ENCODE data around the gene LMAN2. TPM values are rescaled to one million over a fixed set of nuclear protein-coding genes. Genes with fewer than 3 reads are reported as not detected.

LMAN2 gene
- total RNA-seq, 4 donors from 2014 or later, result 236 to 322 (median 293) TPM

- Histone ChIP-seq H3K27ac (no peak overlapping the region), H3K4me1 (peaks cover 0 to 11% (median 11%) of the 10 kb centered on the region in 4 donors), H3K36me3 (no peaks in the 10 kb centered on the region), H3K27me3 (peaks cover 27% of the 10 kb centered on the region), H3K9me3 (no peaks in the 10 kb centered on the region), H3K4me3 (no peak overlapping the region)
- DNase-seq, result no peak
- in situ Hi-C loops (cut with MboI; ENCODE audit: low pct_ligation_motif_present in 1 of 4, low pct_unique_long_range_greater_than_20kb in 1 of 4, low sequenced_read_pairs in 3 of 4), result loop anchor here in 3 of 4 donors (10.0 to 25.0 kb wide), 3 partner anchors 48 to 115 kb away; partner anchors contain the start of genes DOK3 (in 2 of the 3), DDX41 (in 1 of the 3) and PRR7 (in 1 of the 3)
- TF ChIP-seq CTCF (IDR thresholded peaks at IDR 0.05), result no peak
- TF ChIP-seq EP300 (IDR thresholded peaks at IDR 0.05; ENCODE audit: low read depth), result no peak
- no peak for TF ChIP-seq POLR2A (IDR thresholded peaks at IDR 0.05)
- TF ChIP-seq POLR2AphosphoS5 (IDR thresholded peaks at IDR 0.05), result no peak
- WGBS, 2 donors (ENCODE audit: low coverage in 1 of 2), result 93% methylated on average over 10 of the region's 10 CpGs; no CpG with 5 or more reads in 1 of the 2 donors
- intact Hi-C loops (cut with DNase I; ENCODE audit: low total_unique reads), result no loop called here
Observed at GRCh38 chr5:177396807-177397206, 45.3 kb upstream of the LMAN2 start.

- DNase-seq, result no peak
- Histone ChIP-seq H3K27ac (no peak overlapping the region), H3K4me1 (peaks cover 0 to 11% (median 11%) of the 10 kb centered on the region in 4 donors), H3K4me3 (no peak overlapping the region), H3K36me3 (no peaks in the 10 kb centered on the region), H3K9me3 (no peaks in the 10 kb centered on the region), H3K27me3 (peaks cover 19% of the 10 kb centered on the region)
- no peak for TF ChIP-seq POLR2A (IDR thresholded peaks at IDR 0.05)
- no peak for TF ChIP-seq EP300 (IDR thresholded peaks at IDR 0.05; ENCODE audit: low read depth)
- TF ChIP-seq CTCF (IDR thresholded peaks at IDR 0.05), result no peak
- TF ChIP-seq POLR2AphosphoS5 (IDR thresholded peaks at IDR 0.05), result no peak
- in situ Hi-C loops (cut with MboI; ENCODE audit: low pct_ligation_motif_present in 1 of 4, low pct_unique_long_range_greater_than_20kb in 1 of 4, low sequenced_read_pairs in 3 of 4) (loop anchor here in 3 of 4 donors (10.0 to 25.0 kb wide), 3 partner anchors 49 to 116 kb away; partner anchors contain the start of genes DOK3 (in 2 of the 3), DDX41 (in 1 of the 3) and PRR7 (in 1 of the 3)), intact Hi-C loops (cut with DNase I; ENCODE audit: low total_unique reads) (no loop called here)
- WGBS, 2 donors (ENCODE audit: low coverage in 1 of 2), result 81% methylated on average over 7 of the region's 8 CpGs; no CpG with 5 or more reads in 1 of the 2 donors
Observed at GRCh38 chr5:177396078-177396477, 44.6 kb upstream of the LMAN2 start.

GRCh38 chr5:177393990-177394389 is 42.5 kb upstream of the LMAN2 start:
- 79% methylated on average over 5 of the region's 5 CpGs; no CpG with 5 or more reads in 1 of the 2 donors for WGBS, 2 donors (ENCODE audit: low coverage in 1 of 2)
- Histone ChIP-seq H3K9me3 (no peaks in the 10 kb centered on the region), H3K27me3 (no peaks in the 10 kb centered on the region), H3K4me3 (no peak overlapping the region), H3K36me3 (no peaks in the 10 kb centered on the region), H3K27ac (no peak overlapping the region), H3K4me1 (peaks cover 0 to 14% (median 6%) of the 10 kb centered on the region in 4 donors)
- no peak for TF ChIP-seq POLR2A (IDR thresholded peaks at IDR 0.05)
- no peak for TF ChIP-seq CTCF (IDR thresholded peaks at IDR 0.05)
- no peak for TF ChIP-seq EP300 (IDR thresholded peaks at IDR 0.05; ENCODE audit: low read depth)
- TF ChIP-seq POLR2AphosphoS5 (IDR thresholded peaks at IDR 0.05), result no peak
- in situ Hi-C loops (cut with MboI; ENCODE audit: low pct_ligation_motif_present in 1 of 4, low pct_unique_long_range_greater_than_20kb in 1 of 4, low sequenced_read_pairs in 3 of 4) (loop anchor here in 3 of 4 donors (5.0 to 25.0 kb wide), 5 partner anchors 51 to 118 kb away; partner anchors contain the start of genes DOK3 (in 2 of the 3), PRR7 (in 2 of the 3) and DDX41 (in 1 of the 3)), intact Hi-C loops (cut with DNase I; ENCODE audit: low total_unique reads) (loop anchor here (2.0 kb wide), 1 partner anchor 107 kb away; no protein-coding TSS in a partner anchor)
- DNase-seq, result no peak

- peaks cover 0 to 14% (median 6%) of the 10 kb centered on the region in 4 donors for H3K4me1 ChIP-seq
- no peak overlapping the region for H3K4me3 ChIP-seq
- H3K9me3 ChIP-seq, result no peaks in the 10 kb centered on the region
- no peak for DNase-seq
- H3K36me3 ChIP-seq, result no peaks in the 10 kb centered on the region
- no peaks in the 10 kb centered on the region for H3K27me3 ChIP-seq
- in situ Hi-C loops (cut with MboI; ENCODE audit: low pct_ligation_motif_present in 1 of 4, low pct_unique_long_range_greater_than_20kb in 1 of 4, low sequenced_read_pairs in 3 of 4), result loop anchor here in 3 of 4 donors (5.0 to 25.0 kb wide), 5 partner anchors 52 to 119 kb away; partner anchors contain the start of genes DOK3 (in 2 of the 3), PRR7 (in 2 of the 3) and DDX41 (in 1 of the 3)
- TF ChIP-seq POLR2A (IDR thresholded peaks at IDR 0.05) (no peak), EP300 (IDR thresholded peaks at IDR 0.05; ENCODE audit: low read depth) (no peak), CTCF (IDR thresholded peaks at IDR 0.05) (no peak), POLR2AphosphoS5 (IDR thresholded peaks at IDR 0.05) (no peak)
- no peak overlapping the region for H3K27ac ChIP-seq
- WGBS, 2 donors (ENCODE audit: low coverage in 1 of 2), result 64 to 67% methylated on average over 1 of the region's 1 CpG
- intact Hi-C loops (cut with DNase I; ENCODE audit: low total_unique reads), result loop anchor here (2.0 kb wide), 1 partner anchor 108 kb away; no protein-coding TSS in a partner anchor
Observed at GRCh38 chr5:177393206-177393765, 41.8 kb upstream of the LMAN2 start.

All from transverse colon (tissue), 4 donors.